ENCODE data around the gene ADK. TPM values are rescaled to one million over a fixed set of nuclear protein-coding genes. Genes with fewer than 3 reads are reported as not detected.

ADK gene
- total RNA-seq, 1 experiment from 2014 or later, result 66.6 TPM

- Mint-ChIP-seq H3K4me1 (ENCODE audit: low read depth, unreplicated experiment) (no peaks in the 10 kb centered on the region), H3K27ac (ENCODE audit: unreplicated experiment) (no peak overlapping the region), H3K9me3 (ENCODE audit: low read depth, unreplicated experiment) (no peaks in the 10 kb centered on the region), H3K27me3 (ENCODE audit: unreplicated experiment) (no peaks in the 10 kb centered on the region), H3K36me3 (ENCODE audit: insufficient read depth, unreplicated experiment) (peaks cover 6% of the 10 kb centered on the region), H3K4me3 (ENCODE audit: low read depth, unreplicated experiment) (no peak overlapping the region)
- CTCF ChIA-PET, result interaction anchor here (0.7 kb wide), 1 partner anchor 13 kb away, joined by 3 read pairs; no protein-coding TSS in a partner anchor
- no peak for DNase-seq
- TF ChIP-seq CTCF (IDR thresholded peaks at IDR 0.05; ENCODE audit: unreplicated experiment), result no peak
- BruUV-seq (replicated peaks), result no TSS peak
- intact Hi-C loops (cut with micrococcal nuclease; ENCODE audit: unreplicated experiment), result no loop called here
Observed at GRCh38 chr10:74406006-74406405, 255.0 kb downstream of the ADK start.

- Mint-ChIP-seq H3K9me3 (ENCODE audit: low read depth, unreplicated experiment) (no peaks in the 10 kb centered on the region), H3K4me3 (ENCODE audit: low read depth, unreplicated experiment) (no peak overlapping the region), H3K36me3 (ENCODE audit: insufficient read depth, unreplicated experiment) (no peaks in the 10 kb centered on the region), H3K27me3 (ENCODE audit: unreplicated experiment) (no peaks in the 10 kb centered on the region), H3K4me1 (ENCODE audit: low read depth, unreplicated experiment) (no peaks in the 10 kb centered on the region), H3K27ac (ENCODE audit: unreplicated experiment) (no peak overlapping the region)
- intact Hi-C loops (cut with micrococcal nuclease; ENCODE audit: unreplicated experiment), result loop anchor here (5.0 kb wide), 1 partner anchor 607 kb away; no protein-coding TSS in a partner anchor
- DNase-seq, result no peak
- no peak for TF ChIP-seq CTCF (IDR thresholded peaks at IDR 0.05; ENCODE audit: unreplicated experiment)
- BruUV-seq (replicated peaks), result no TSS peak
- CTCF ChIA-PET, result no interaction called here
Observed at GRCh38 chr10:74415146-74415839, 264.3 kb downstream of the ADK start.

GRCh38 chr10:74417397-74417796 lies 266.4 kb downstream of the ADK start:
- no peak overlapping the region for H3K4me3 Mint-ChIP-seq (ENCODE audit: low read depth, unreplicated experiment)
- H3K27me3 Mint-ChIP-seq (ENCODE audit: unreplicated experiment), result no peaks in the 10 kb centered on the region
- no peaks in the 10 kb centered on the region for H3K36me3 Mint-ChIP-seq (ENCODE audit: insufficient read depth, unreplicated experiment)
- H3K27ac Mint-ChIP-seq (ENCODE audit: unreplicated experiment), result no peak overlapping the region
- CTCF ChIA-PET, result no interaction called here
- no peaks in the 10 kb centered on the region for H3K9me3 Mint-ChIP-seq (ENCODE audit: low read depth, unreplicated experiment)
- no peaks in the 10 kb centered on the region for H3K4me1 Mint-ChIP-seq (ENCODE audit: low read depth, unreplicated experiment)
- intact Hi-C loops (cut with micrococcal nuclease; ENCODE audit: unreplicated experiment), result loop anchor here (5.0 kb wide), 1 partner anchor 605 kb away; no protein-coding TSS in a partner anchor
- DNase-seq, result no peak
- no TSS peak for BruUV-seq (replicated peaks)
- TF ChIP-seq CTCF (IDR thresholded peaks at IDR 0.05; ENCODE audit: unreplicated experiment), result no peak

- CTCF ChIA-PET, result interaction anchor here (1.0 kb wide), 1 partner anchor 16 kb away, joined by 3 read pairs; no protein-coding TSS in a partner anchor
- Mint-ChIP-seq H3K27me3 (ENCODE audit: unreplicated experiment) (no peaks in the 10 kb centered on the region), H3K27ac (ENCODE audit: unreplicated experiment) (no peak overlapping the region), H3K4me1 (ENCODE audit: low read depth, unreplicated experiment) (no peaks in the 10 kb centered on the region), H3K4me3 (ENCODE audit: low read depth, unreplicated experiment) (no peak overlapping the region), H3K9me3 (ENCODE audit: low read depth, unreplicated experiment) (no peaks in the 10 kb centered on the region), H3K36me3 (ENCODE audit: insufficient read depth, unreplicated experiment) (no peaks in the 10 kb centered on the region)
- DNase-seq, result no peak
- intact Hi-C loops (cut with micrococcal nuclease; ENCODE audit: unreplicated experiment), result loop anchor here (5.0 kb wide), 1 partner anchor 604 kb away; no protein-coding TSS in a partner anchor
- no peak for TF ChIP-seq CTCF (IDR thresholded peaks at IDR 0.05; ENCODE audit: unreplicated experiment)
- no TSS peak for BruUV-seq (replicated peaks)
Observed at GRCh38 chr10:74418285-74418872, 267.4 kb downstream of the ADK start.
